Keratinocyte (primary cell): Measurements from ENCODE around the gene HLA-DPB1.

ENCODE experiments used
- EZH2 ChIP-seq: IDR thresholded peaks from one replicate; pipeline ENCODE4 v1.6.1; 2012; ENCODE audit warnings: inconsistent platforms, mild to moderate bottlenecking, low read length, moderate library complexity
- TF ChIP-seq, protein P1 (sequence below), 3 experiments: IDR thresholded peaks in 1 of 3; conservative IDR thresholded peaks in 1 of 3; optimal IDR thresholded peaks in 1 of 3; 2 replicates in 2 of 3; 3 replicates in 1 of 3; pipeline versions ENCODE3 to v1.5.1; 2011; ENCODE audit warnings: low read length in 3 of 3, mild to moderate bottlenecking in 3 of 3, moderate library complexity in 2 of 3, control low read depth in 1 of 3, inconsistent platforms in 1 of 3; ENCODE audit not compliant: insufficient read depth in 2 of 3; ENCODE audit errors: extremely low read depth in 1 of 3

DNA sequence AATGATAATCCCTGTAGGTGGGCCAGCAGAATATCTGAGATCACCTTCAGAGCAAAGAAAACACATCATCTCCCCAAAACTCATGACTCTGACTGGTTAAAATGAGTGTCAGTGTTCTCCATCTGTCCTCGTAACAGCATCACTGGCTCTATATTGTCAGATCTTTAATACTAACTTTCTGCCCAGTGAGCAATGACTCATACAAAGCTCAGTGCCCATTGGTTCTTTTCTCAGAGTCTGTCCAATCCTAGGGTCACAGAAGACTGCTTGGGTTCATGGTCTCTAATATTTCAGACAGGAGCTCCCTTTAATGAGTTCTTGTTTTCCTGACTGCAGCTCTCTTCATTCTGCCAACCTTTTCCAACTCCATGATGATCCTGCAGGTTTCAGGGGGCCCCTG, 36.4 kb downstream of the HLA-DPB1 start:
- TF ChIP-seq, protein P1, sequence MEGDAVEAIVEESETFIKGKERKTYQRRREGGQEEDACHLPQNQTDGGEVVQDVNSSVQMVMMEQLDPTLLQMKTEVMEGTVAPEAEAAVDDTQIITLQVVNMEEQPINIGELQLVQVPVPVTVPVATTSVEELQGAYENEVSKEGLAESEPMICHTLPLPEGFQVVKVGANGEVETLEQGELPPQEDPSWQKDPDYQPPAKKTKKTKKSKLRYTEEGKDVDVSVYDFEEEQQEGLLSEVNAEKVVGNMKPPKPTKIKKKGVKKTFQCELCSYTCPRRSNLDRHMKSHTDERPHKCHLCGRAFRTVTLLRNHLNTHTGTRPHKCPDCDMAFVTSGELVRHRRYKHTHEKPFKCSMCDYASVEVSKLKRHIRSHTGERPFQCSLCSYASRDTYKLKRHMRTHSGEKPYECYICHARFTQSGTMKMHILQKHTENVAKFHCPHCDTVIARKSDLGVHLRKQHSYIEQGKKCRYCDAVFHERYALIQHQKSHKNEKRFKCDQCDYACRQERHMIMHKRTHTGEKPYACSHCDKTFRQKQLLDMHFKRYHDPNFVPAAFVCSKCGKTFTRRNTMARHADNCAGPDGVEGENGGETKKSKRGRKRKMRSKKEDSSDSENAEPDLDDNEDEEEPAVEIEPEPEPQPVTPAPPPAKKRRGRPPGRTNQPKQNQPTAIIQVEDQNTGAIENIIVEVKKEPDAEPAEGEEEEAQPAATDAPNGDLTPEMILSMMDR (optimal IDR thresholded peaks at IDR 0.05 in 1 of 3, IDR thresholded peaks at IDR 0.05 in 1 of 3, conservative IDR thresholded peaks at IDR 0.05 in 1 of 3; ENCODE audit: extremely low read depth in 1 of 3, insufficient read depth in 2 of 3, low read length in 3 of 3): no peak
- no peak for TF ChIP-seq EZH2
